ENCODE data around the gene SORCS2. TPM values are rescaled to one million over a fixed set of nuclear protein-coding genes. Genes with fewer than 3 reads are reported as not detected.

Gene SORCS2
- total and polyA plus RNA-seq, 2 of the 4 experiments (the other 2 are of a cell fraction): 0.36 to 0.62 TPM

- Histone ChIP-seq H3K4me3 (ENCODE audit: insufficient read depth, low read depth, low read length) (no peak overlapping the region), H3K79me1 (ENCODE audit: low read depth in 1 of 2, low read length in 2 of 2) (no peaks in the 10 kb centered on the region), H3K4me2 (ENCODE audit: low read depth, low read length) (no peak overlapping the region), H3K4ac (ENCODE audit: low read depth, low read length) (no peak overlapping the region), H2AK5ac (ENCODE audit: low read depth, low read length) (no peak overlapping the region), H2BK15ac (ENCODE audit: low read depth, low read length) (no peak overlapping the region), H2BK5ac (ENCODE audit: low read depth, low read length, poor library complexity, severe bottlenecking) (no peak overlapping the region), H3K27ac (ENCODE audit: insufficient read depth, low read length) (no peak overlapping the region), H3K27me3 (ENCODE audit: control insufficient read depth, insufficient read depth, low read length) (peaks cover 34% of the 10 kb centered on the region), H3K4me1 (ENCODE audit: control insufficient read depth, insufficient read depth, low read length) (no peaks in the 10 kb centered on the region), H3K56ac (ENCODE audit: extremely low read depth, insufficient read depth, low read length) (no peak overlapping the region), H3K9me3 (ENCODE audit: control insufficient read depth, insufficient read depth, low read length) (peaks cover 4% of the 10 kb centered on the region; the same call in 1 of the 2 replicates), H2AFZ (replicated peaks; ENCODE audit: low read length, poor library complexity) (no peak overlapping the region), H4K91ac (ENCODE audit: insufficient read depth, low read depth, low read length) (no peak overlapping the region), H2BK20ac (ENCODE audit: low read depth, low read length) (no peak overlapping the region), H4K8ac (ENCODE audit: low read depth in 2 of 2, low read length in 2 of 2) (no peak overlapping the region), H4K20me1 (ENCODE audit: insufficient read depth, low read length) (no peaks in the 10 kb centered on the region), H3K9me1 (ENCODE audit: insufficient read depth, low read length) (no peaks in the 10 kb centered on the region), H3K18ac (ENCODE audit: low read depth, low read length) (no peak overlapping the region), H3K9ac (ENCODE audit: low read depth, low read length) (no peak overlapping the region), H4K5ac (ENCODE audit: low read depth, low read length) (no peak overlapping the region), H3K14ac (replicated peaks; ENCODE audit: low read depth, low read length) (no peak overlapping the region), H3K23ac (ENCODE audit: low read depth, low read length) (no peak overlapping the region), H3K36me3 (ENCODE audit: control insufficient read depth, insufficient read depth, low read length) (no peaks in the 10 kb centered on the region), H2AK9ac (replicated peaks; ENCODE audit: low read depth, low read length, poor library complexity) (no peak overlapping the region), H2BK120ac (ENCODE audit: low read depth, low read length) (no peak overlapping the region)
- WGBS, 2 experiments (ENCODE audit: extremely low coverage in 2 of 2, insufficient read length in 1 of 2): 52 to 100% methylated on average over 1 to 2 of the region's 3 CpGs
- in situ Hi-C loops (cut with MboI; ENCODE audit: low sequenced_read_pairs): no loop called here
- POLR2A ChIA-PET (ENCODE audit: unreplicated experiment): no interaction called here
- DNase-seq (no peak), ATAC-seq (ENCODE audit: low read depth) (no peak)
- no peak for TF ChIP-seq FOS (IDR thresholded peaks at IDR 0.05; ENCODE audit: low read depth, low read length)
- dilution Hi-C loops (cut with HindIII; ENCODE audit: low sequenced_read_pairs, unreplicated experiment): no loop called here
- CTCF ChIA-PET: no interaction called here
- no TSS peak for BruUV-seq (replicated peaks)
- intact Hi-C loops (cut with micrococcal nuclease): no loop called here
Observed at GRCh38 chr4:7470111-7470510, 277.8 kb downstream of the SORCS2 start.
